Testis (tissue), 3 donors: ENCODE results near the gene ITGB8. TPM values are rescaled to one million over a fixed set of nuclear protein-coding genes. Genes with fewer than 3 reads are reported as not detected.

ENCODE experiments used
- DNase-seq: peaks from one replicate; pipeline ENCODE4 v3.0.0-alpha.2; 2019
- H3K27ac ChIP-seq, 2 donors: fragments of 200-600 bp; sonication (generic); one replicate each; pipeline ENCODE4 v1.5.1; 2019
- H3K27me3 ChIP-seq: fragments of 200-600 bp; sonication (generic); one replicate; pipeline ENCODE4 v1.5.1; 2019
- H3K36me3 ChIP-seq: fragments of 200-600 bp; sonication (generic); one replicate; pipeline ENCODE4 v1.5.1; 2017; ENCODE audit warnings: low read depth; ENCODE audit errors: missing control alignments
- H3K4me1 ChIP-seq: fragments of 200-600 bp; sonication (generic); one replicate; pipeline ENCODE4 v1.5.1; 2019
- H3K4me3 ChIP-seq, 2 donors: fragments of 200-600 bp; sonication (generic); one replicate each; pipeline ENCODE4 v1.5.1; 2017 to 2019
- H3K9me3 ChIP-seq: fragments of 200-600 bp; sonication (generic); one replicate; pipeline ENCODE4 v1.5.1; 2017
- CTCF ChIP-seq, 3 experiments: fragments of 450-650 bp in 2 of 3; fragments of 200-600 bp in 1 of 3; sonication (generic) in 1 of 3; IDR thresholded peaks; one replicate each; pipeline ENCODE4 v1.5.1; 2016 to 2019; ENCODE audit warnings: antibody characterized with exemption in 3 of 3, mild to moderate bottlenecking in 2 of 3, moderate library complexity in 1 of 3
- POLR2A ChIP-seq: fragments of 450-650 bp; IDR thresholded peaks from one replicate; pipeline ENCODE4 v1.6.1; 2017; ENCODE audit warnings: antibody characterized with exemption, mild to moderate bottlenecking, moderate library complexity
- WGBS, 2 donors: methylation state at CpG; one replicate each; pipeline ENCODE4 v1.1.5; 2018; 5-methylcytosine and 5-hydroxymethylcytosine counted together
- intact Hi-C: fragments of 100-400 bp; cut with DNase I; formaldehyde crosslinking; loops from one replicate; pipeline ENCODE4 v1.15.1; 2023; ENCODE audit warnings: low total_unique reads
- polyA plus RNA-seq: library from polyadenylated mRNA; stranded (reverse); fragments of 350-450 nt; fragmentation: Illumina TruSeq; extraction: RNeasy Lipid Tissue Mini Kit (QIAGEN cat#74804); gene quantifications from one replicate; pipeline ENCODE4 v1.2.3, GENCODE V29; 2014; ENCODE audit warnings: low read depth, low replicate concordance; ENCODE audit not compliant: insufficient read depth
- total RNA-seq, 2 donors: library from RNA; depleted of rRNA; stranded (reverse); fragments of >200 nt; gene quantifications; one replicate each; pipeline ENCODE4 v1.2.3, GENCODE V29; 2016

Gene ITGB8
- total and polyA plus RNA-seq, 3 donors from 2014 or later: 9.5 to 111 (median 104) TPM

- no peak for TF ChIP-seq POLR2A
- H3K27ac ChIP-seq: peak overlapping the region in 1 of 2 donors; percentile 57
Measured at GRCh38 chr7:20305726-20306125, 25.0 kb upstream of the ITGB8 start.

GRCh38 chr7:20306180-20306946 lies 24.3 kb upstream of the ITGB8 start:
- TF ChIP-seq POLR2A: no peak
- TF ChIP-seq CTCF (IDR thresholded peaks at IDR 0.05): no peak
- H3K9me3 ChIP-seq: no peaks in the 10 kb centered on the region
- DNase-seq: peak; percentile 18
- peaks cover 18% of the 10 kb centered on the region for H3K4me1 ChIP-seq
- peak overlapping the region in 1 of 2 donors; percentile 57 for H3K27ac ChIP-seq
- intact Hi-C loops: no loop called here
- no peaks in the 10 kb centered on the region for H3K27me3 ChIP-seq
- no peak overlapping the region for H3K4me3 ChIP-seq
- 62 to 69% methylated on average over 5 of the region's 5 CpGs for WGBS, 2 donors
- no peaks in the 10 kb centered on the region for H3K36me3 ChIP-seq

More at GRCh38 chr7:20305726-20306125, 25.0 kb upstream of the ITGB8 start:
- Histone ChIP-seq H3K36me3 (no peaks in the 10 kb centered on the region), H3K27me3 (no peaks in the 10 kb centered on the region), H3K4me3 (no peak overlapping the region), H3K9me3 (no peaks in the 10 kb centered on the region), H3K4me1 (peaks cover 18% of the 10 kb centered on the region)
- intact Hi-C loops: no loop called here
- no peak for DNase-seq
- WGBS, 2 donors: 41 to 57% methylated on average over 1 of the region's 1 CpG

- H3K36me3 ChIP-seq: no peaks in the 10 kb centered on the region
- no peaks in the 10 kb centered on the region for H3K27me3 ChIP-seq
- TF ChIP-seq POLR2A (no peak), CTCF (IDR thresholded peaks at IDR 0.05) (no peak)
- H3K27ac ChIP-seq: peak overlapping the region in 1 of 2 donors; percentile 57
- H3K9me3 ChIP-seq: no peaks in the 10 kb centered on the region
- peaks cover 18% of the 10 kb centered on the region for H3K4me1 ChIP-seq
- 49 to 61% methylated on average over 2 of the region's 2 CpGs for WGBS, 2 donors
- intact Hi-C loops: no loop called here
- no peak for DNase-seq
- no peak overlapping the region for H3K4me3 ChIP-seq
Measured at GRCh38 chr7:20307119-20307518, 23.6 kb upstream of the ITGB8 start.

GRCh38 chr7:20307901-20308300 lies 22.8 kb upstream of the ITGB8 start:
- Histone ChIP-seq H3K4me3 (no peak overlapping the region), H3K27me3 (no peaks in the 10 kb centered on the region), H3K27ac (peak overlapping the region; percentile 2 to 3), H3K36me3 (no peaks in the 10 kb centered on the region), H3K4me1 (peaks cover 18% of the 10 kb centered on the region), H3K9me3 (no peaks in the 10 kb centered on the region)
- WGBS, 2 donors: 56 to 64% methylated on average over 7 of the region's 7 CpGs
- DNase-seq: peak; percentile 70
- TF ChIP-seq CTCF (IDR thresholded peaks at IDR 0.05): no peak
- no peak for TF ChIP-seq POLR2A
- intact Hi-C loops: no loop called here

- no peak for DNase-seq
- Histone ChIP-seq H3K27ac (no peak overlapping the region), H3K36me3 (no peaks in the 10 kb centered on the region), H3K27me3 (no peaks in the 10 kb centered on the region), H3K4me1 (peaks cover 14% of the 10 kb centered on the region), H3K9me3 (no peaks in the 10 kb centered on the region), H3K4me3 (no peak overlapping the region)
- intact Hi-C loops: no loop called here
- WGBS, 2 donors: 89 to 96% methylated on average over 3 of the region's 3 CpGs
- no peak for TF ChIP-seq POLR2A
- TF ChIP-seq CTCF (IDR thresholded peaks at IDR 0.05): no peak
Measured at GRCh38 chr7:20310301-20310700, 20.4 kb upstream of the ITGB8 start.
